ENCODE measurements around the gene OR1L8. TPM values are rescaled to one million over a fixed set of nuclear protein-coding genes. Genes with fewer than 3 reads are reported as not detected.

The OR1L8 gene
- total RNA-seq, 1 donor from 2014 or later = 0.27 TPM

DNA sequence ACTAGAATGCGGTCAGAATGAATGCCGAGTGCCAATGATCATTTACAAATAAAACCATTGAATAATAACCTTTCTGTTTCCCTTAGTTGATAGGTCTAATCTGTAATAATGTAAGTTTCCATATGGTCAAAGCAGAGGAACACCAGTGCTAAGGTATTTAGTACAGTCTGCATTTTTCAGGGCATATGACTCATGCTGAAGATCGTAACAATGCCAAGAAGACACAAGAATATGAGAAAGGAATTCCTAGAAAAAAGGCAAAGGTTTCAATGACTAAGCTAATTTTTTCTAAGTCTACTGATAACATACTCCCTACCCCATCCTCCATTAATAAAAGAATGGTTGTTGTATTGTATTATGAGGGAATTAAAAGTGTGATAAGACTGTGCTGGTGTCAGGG, 2.8 kb downstream of the OR1L8 start:
- no peaks in the 10 kb centered on the region for H3K36me3 ChIP-seq
- DNase-seq (no peak), ATAC-seq (no peak)
- H3K4me3 ChIP-seq = no peak overlapping the region
- TF ChIP-seq, protein P1, sequence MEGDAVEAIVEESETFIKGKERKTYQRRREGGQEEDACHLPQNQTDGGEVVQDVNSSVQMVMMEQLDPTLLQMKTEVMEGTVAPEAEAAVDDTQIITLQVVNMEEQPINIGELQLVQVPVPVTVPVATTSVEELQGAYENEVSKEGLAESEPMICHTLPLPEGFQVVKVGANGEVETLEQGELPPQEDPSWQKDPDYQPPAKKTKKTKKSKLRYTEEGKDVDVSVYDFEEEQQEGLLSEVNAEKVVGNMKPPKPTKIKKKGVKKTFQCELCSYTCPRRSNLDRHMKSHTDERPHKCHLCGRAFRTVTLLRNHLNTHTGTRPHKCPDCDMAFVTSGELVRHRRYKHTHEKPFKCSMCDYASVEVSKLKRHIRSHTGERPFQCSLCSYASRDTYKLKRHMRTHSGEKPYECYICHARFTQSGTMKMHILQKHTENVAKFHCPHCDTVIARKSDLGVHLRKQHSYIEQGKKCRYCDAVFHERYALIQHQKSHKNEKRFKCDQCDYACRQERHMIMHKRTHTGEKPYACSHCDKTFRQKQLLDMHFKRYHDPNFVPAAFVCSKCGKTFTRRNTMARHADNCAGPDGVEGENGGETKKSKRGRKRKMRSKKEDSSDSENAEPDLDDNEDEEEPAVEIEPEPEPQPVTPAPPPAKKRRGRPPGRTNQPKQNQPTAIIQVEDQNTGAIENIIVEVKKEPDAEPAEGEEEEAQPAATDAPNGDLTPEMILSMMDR (IDR thresholded peaks at IDR 0.05) = no peak
- H3K4me1 ChIP-seq = no peaks in the 10 kb centered on the region
- intact Hi-C loops (cut with DNase I) = no loop called here
- no peaks in the 10 kb centered on the region for H3K27me3 ChIP-seq (ENCODE audit: low read depth)
- H3K27ac ChIP-seq = no peak overlapping the region
- H3K9me3 ChIP-seq = no peaks in the 10 kb centered on the region

DNA sequence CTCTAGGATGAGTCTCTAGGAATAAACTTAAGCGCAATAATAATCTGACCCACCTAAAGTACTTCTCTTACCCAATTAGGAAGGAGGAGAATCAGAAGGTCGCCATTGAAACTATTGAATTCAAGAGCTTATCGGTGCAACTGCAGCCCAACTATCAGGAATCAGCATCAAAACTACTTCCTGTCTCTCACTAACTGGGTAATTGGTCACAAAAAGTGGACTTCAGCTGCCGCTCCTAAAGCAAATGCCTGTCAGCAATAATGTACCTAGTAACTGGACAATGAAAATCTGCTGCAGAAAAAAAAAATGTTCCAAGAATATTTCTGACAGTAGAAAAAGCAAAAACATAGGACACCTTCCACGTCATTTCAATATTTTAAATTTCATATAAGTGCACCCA, 3.3 kb downstream of the OR1L8 start:
- TF ChIP-seq, protein P1 (IDR thresholded peaks at IDR 0.05) = no peak
- intact Hi-C loops (cut with DNase I) = no loop called here
- H3K4me1 ChIP-seq = no peaks in the 10 kb centered on the region

DNA sequence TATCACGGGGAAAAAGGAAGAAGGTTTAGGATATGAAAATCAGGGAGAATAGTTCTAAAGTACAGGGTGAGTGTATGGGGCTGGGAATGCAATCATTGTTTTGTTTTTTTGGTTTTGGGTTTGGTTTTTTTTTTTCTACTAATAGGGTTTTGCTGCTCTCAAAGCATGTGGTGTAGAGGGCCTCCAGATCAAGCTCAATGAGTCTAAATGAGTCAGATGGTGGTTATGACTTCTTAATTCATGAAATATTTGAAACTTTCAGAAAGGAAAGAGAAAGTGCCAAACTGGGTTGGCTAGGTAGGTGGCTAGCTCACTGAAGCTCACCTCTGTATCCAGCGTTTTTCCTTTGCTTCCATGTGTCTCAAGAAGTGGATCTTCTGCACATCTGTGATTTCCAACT, 10.7 kb downstream of the OR1L8 start:
- Histone ChIP-seq H3K4me3 (no peak overlapping the region), H3K36me3 (no peaks in the 10 kb centered on the region), H3K27ac (no peak overlapping the region), H3K4me1 (no peaks in the 10 kb centered on the region), H3K9me3 (no peaks in the 10 kb centered on the region), H3K27me3 (ENCODE audit: low read depth) (no peaks in the 10 kb centered on the region)
- TF ChIP-seq, protein P1 (IDR thresholded peaks at IDR 0.05) = no peak
- intact Hi-C loops (cut with DNase I) = no loop called here
- no peak for DNase-seq
- no peak for ATAC-seq

More for the DNA sequence above, 3.3 kb downstream of the OR1L8 start:
- DNase-seq (no peak), ATAC-seq (no peak)
- Histone ChIP-seq H3K9me3 (no peaks in the 10 kb centered on the region), H3K36me3 (no peaks in the 10 kb centered on the region), H3K4me3 (no peak overlapping the region), H3K27me3 (ENCODE audit: low read depth) (no peaks in the 10 kb centered on the region), H3K27ac (no peak overlapping the region)

DNA sequence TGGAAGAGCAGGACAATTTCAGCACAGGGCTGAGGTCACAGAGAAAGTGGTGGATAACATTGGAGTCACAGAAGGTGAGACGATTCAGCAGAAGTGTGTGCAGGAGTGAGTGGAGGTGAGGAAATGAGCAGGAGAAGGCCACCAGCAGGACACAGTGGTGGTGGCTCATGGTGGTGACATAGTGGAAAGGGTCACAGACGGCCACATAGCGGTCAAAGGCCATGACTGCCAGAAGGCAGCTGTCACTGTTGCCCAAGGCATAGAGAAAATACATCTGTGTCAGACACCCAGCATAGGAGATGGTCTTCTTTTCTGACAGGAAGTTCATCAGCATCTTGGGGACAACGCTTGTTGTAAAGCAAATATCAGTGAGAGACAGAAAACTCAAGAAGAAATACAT, 15.3 kb downstream of the OR1L8 start:
- no peak for DNase-seq
- intact Hi-C loops (cut with DNase I) = no loop called here
- TF ChIP-seq, protein P1 (IDR thresholded peaks at IDR 0.05) = no peak

DNA sequence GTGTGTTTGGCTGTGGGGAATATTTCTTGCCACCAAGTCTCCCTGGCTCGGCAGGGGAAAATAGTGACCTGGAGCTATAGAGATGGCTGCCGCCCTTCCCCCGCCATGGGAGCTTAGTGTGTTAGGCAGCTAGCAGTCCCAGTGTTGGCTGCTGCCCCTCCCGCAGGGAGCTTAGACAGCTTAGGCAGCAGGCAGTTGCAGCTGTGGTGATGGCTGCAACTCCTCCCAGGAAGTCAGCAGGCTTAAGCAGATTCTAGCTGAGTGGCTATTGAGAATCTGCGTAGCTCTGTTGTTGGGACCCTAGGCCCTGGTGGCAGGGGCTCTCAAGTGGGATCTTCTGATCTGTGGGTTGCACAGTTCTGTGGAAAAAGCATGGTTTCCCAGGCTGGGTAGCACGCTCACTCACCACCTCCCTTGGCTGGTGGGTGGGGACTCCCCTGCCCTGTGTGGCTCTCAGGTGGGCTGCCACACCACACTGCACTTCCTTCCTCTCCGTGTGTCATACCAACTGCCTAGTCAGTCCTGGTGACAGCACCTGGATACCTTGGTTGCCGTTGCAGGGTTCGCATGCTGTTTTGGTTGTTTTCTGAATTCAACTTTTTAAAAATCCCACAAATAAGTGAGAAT, 20.9 kb downstream of the OR1L8 start:
- H3K36me3 ChIP-seq = no peaks in the 10 kb centered on the region
- intact Hi-C loops (cut with DNase I) = no loop called here
- no peak overlapping the region for H3K27ac ChIP-seq
- ATAC-seq (no peak), DNase-seq (no peak)
- no peaks in the 10 kb centered on the region for H3K27me3 ChIP-seq (ENCODE audit: low read depth)
- no peak overlapping the region for H3K4me3 ChIP-seq
- TF ChIP-seq, protein P1 (IDR thresholded peaks at IDR 0.05) = no peak
- H3K9me3 ChIP-seq = no peaks in the 10 kb centered on the region
- H3K4me1 ChIP-seq = no peaks in the 10 kb centered on the region

More for the DNA sequence above, 15.3 kb downstream of the OR1L8 start:
- no peak for ATAC-seq
- H3K27ac ChIP-seq = no peak overlapping the region
- no peaks in the 10 kb centered on the region for H3K9me3 ChIP-seq
- H3K4me1 ChIP-seq = no peaks in the 10 kb centered on the region
- H3K4me3 ChIP-seq = no peak overlapping the region
- no peaks in the 10 kb centered on the region for H3K36me3 ChIP-seq
- H3K27me3 ChIP-seq (ENCODE audit: low read depth) = no peaks in the 10 kb centered on the region

All from lower lobe of right lung (tissue), 2 donors.